ENCODE measurements around the gene VMP1. TPM values are rescaled to one million over a fixed set of nuclear protein-coding genes. Genes with fewer than 3 reads are reported as not detected.
"Not testable (repeated sequence)": the region's sequence is repeated elsewhere in the genome, so short reads cannot be mapped to it uniquely, and the experiment has no call there.

Gene VMP1
- total RNA-seq, 2 experiments from 2014 or later = 398 to 408 TPM

- ChIA-PET CTCF (interaction anchor here (0.8 to 1.9 kb wide), 3 partner anchors 8 to 16 kb away, joined by 3 to 6 read pairs (median 4); no protein-coding TSS in a partner anchor), POLR2A (interaction anchor here (1.0 to 29.7 kb wide), 6 partner anchors 10 to 142 kb away, joined by 3 to 2499 read pairs (median 4); partner anchors contain the start of genes PTRH2 and VMP1)
- Mint-ChIP-seq H3K4me3 (peak overlapping the region; percentile 24), H3K4me1 (peaks cover 74% of the 10 kb centered on the region), H3K27me3 (no peaks in the 10 kb centered on the region), H3K9me3 (no peaks in the 10 kb centered on the region), H3K36me3 (ENCODE audit: low read depth) (peaks cover 2% of the 10 kb centered on the region), H3K27ac (peak overlapping the region; percentile 65)
- peak; percentile 58 for DNase-seq
These were observed 141.3 kb downstream of the VMP1 start for GRCh38 chr17:59848778-59849177.

GRCh38 chr17:59850311-59850710, 142.9 kb downstream of the VMP1 start:
- H3K9me3 Mint-ChIP-seq; H3K27me3 Mint-ChIP-seq; DNase-seq; CTCF ChIA-PET; H3K27ac Mint-ChIP-seq; H3K36me3 Mint-ChIP-seq (ENCODE audit: low read depth); H3K4me3 Mint-ChIP-seq: not testable (repeated sequence)
- peaks cover 61% of the 10 kb centered on the region for H3K4me1 Mint-ChIP-seq
- POLR2A ChIA-PET = interaction anchor here (0.6 to 29.7 kb wide), 4 partner anchors 22 to 128 kb away, joined by 3 to 2499 read pairs (median 605); no protein-coding TSS in a partner anchor

DNA sequence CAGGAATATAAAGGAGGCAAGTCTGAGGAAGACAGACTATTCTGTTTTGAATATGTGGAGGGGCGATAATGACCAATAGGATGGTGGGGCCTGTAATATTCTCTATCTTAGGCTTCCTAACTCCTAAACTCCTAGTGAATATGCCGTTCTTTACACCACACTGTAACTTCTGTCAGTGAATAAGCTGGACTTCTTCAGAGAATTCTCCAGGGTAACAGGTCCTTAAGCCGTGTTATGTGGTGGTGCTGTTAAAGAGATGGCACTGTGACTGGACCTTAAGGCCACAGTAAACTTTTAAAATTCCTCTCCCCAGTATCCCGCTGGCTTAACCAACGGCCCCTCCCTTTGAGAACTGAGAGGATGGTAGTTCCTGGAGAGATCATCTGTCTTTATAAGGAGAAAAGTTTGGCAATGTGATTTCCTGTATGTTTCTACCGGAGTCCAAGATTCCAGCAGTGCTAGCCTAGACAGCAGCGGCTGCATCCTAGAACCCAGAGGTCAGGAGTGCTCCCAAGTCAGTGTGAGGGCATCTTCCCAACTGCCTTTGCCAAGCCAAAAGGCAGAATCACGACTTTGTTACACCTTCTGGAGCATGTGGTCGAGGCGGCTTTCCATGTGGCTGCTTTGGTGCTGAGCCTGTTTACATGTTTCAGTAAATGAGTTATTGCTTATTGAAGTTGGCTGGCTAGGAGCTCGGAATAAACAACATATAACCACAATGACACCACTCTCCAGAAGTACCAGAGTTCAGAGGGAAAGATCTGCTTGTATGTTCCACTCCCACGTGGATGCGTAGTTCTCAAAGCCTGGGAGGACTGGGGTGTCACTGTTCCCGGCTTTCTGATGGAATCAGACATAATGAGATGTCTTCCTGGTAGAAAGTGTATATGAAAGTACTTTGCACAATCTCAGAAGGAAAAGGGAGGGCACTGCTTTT, 144.3 kb downstream of the VMP1 start:
- Mint-ChIP-seq H3K4me3 (no peak overlapping the region), H3K27ac (no peak overlapping the region), H3K27me3 (no peaks in the 10 kb centered on the region), H3K9me3 (no peaks in the 10 kb centered on the region), H3K4me1 (peaks cover 51% of the 10 kb centered on the region), H3K36me3 (ENCODE audit: low read depth) (no peaks in the 10 kb centered on the region)
- no peak for DNase-seq
- CTCF ChIA-PET = no interaction called here
- POLR2A ChIA-PET = no interaction called here

DNA sequence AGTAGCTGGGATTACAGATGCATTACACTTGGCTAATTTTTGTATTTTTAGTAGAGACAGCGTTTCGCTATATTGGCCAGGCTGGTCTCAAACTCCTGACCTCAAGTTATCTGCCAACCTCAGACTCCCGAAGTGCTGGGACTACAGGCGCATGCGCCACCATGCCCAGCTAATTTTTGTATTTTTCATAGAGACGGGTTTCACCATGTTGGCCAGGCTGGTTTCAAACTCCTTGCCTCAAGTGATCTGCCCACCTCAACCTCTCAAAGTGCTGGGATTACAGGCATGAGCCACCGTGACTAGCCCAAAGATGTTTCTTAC, 145.4 kb downstream of the VMP1 start:
- not testable (repeated sequence) for H3K36me3 Mint-ChIP-seq (ENCODE audit: low read depth); H3K27me3 Mint-ChIP-seq; DNase-seq; H3K9me3 Mint-ChIP-seq; H3K4me3 Mint-ChIP-seq
- POLR2A ChIA-PET = interaction anchor here (1.2 to 1.5 kb wide), 5 partner anchors 20 to 539 kb away, joined by 3 to 8 read pairs (median 6); partner anchors contain the start of genes PTRH2, RPS6KB1, TUBD1 and VMP1
- Mint-ChIP-seq H3K27ac (peak overlapping the region; percentile 37), H3K4me1 (peaks cover 46% of the 10 kb centered on the region)
- CTCF ChIA-PET = interaction anchor here (0.5 to 1.2 kb wide), 4 partner anchors 70 to 915 kb away, joined by 3 to 4 read pairs (median 4); partner anchors contain the start of genes PTRH2 and VMP1

GRCh38 chr17:59853168-59853918, 145.9 kb downstream of the VMP1 start:
- peak; percentile 69 for DNase-seq

DNA sequence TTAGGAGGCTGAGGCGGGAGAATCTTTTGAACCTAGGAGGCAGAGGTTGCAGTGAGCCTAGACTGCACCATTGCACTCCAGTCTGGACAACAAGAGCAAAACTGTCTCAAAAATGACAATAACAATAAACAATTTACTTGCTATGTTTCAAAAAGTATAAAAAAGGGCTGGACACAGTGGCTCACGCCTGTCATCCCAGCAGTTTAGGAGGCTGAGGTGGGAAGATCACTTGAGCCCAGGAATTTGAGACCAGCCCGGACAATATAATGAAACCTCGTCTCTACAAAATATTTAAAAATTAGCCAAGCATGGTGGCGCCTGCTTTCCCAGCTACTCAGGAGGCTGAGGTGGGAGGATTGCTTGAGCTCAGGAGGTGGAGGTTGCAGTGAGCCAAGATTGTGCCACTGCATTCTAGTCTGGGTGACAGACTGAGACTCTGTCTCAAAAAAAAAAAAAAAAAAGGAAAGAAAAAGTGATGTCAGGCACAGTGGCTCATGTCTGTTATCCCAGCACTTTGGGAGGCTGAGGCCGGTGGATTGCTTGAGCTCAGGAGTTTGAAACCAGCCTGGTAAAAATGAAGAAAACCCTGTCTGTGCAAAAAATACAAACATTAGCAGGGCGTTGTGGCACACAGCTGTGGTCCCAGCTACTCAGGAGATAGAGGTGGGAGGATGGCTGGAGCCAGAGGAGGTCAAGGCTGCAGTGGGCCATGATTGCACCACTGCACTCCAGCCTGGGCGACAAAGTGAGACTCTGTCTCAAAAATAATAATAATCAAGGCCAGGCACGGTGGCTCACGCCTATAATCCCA, 146.7 kb downstream of the VMP1 start:
- ChIA-PET CTCF (interaction anchor here (0.6 to 1.2 kb wide), 8 partner anchors 11 to 428 kb away, joined by 3 to 9 read pairs (median 4); partner anchors contain the start of genes PTRH2 and VMP1), POLR2A (interaction anchor here (0.6 to 1.5 kb wide), 9 partner anchors 10 to 730 kb away, joined by 3 to 8 read pairs (median 4); partner anchors contain the start of genes CLTC, PTRH2, RPS6KB1 and TUBD1)
- not testable (repeated sequence) for H3K9me3 Mint-ChIP-seq; H3K27ac Mint-ChIP-seq; DNase-seq; H3K4me3 Mint-ChIP-seq; H3K27me3 Mint-ChIP-seq; H3K36me3 Mint-ChIP-seq (ENCODE audit: low read depth)
- H3K4me1 Mint-ChIP-seq = peaks cover 35% of the 10 kb centered on the region

More at GRCh38 chr17:59853168-59853918, 145.9 kb downstream of the VMP1 start:
- POLR2A ChIA-PET = interaction anchor here (0.6 to 1.5 kb wide), 8 partner anchors 10 to 729 kb away, joined by 3 to 8 read pairs (median 4); partner anchors contain the start of genes CLTC, PTRH2, RPS6KB1 and TUBD1
- H3K27ac Mint-ChIP-seq = peak overlapping the region; percentile 37
- CTCF ChIA-PET = interaction anchor here (0.5 to 1.2 kb wide), 9 partner anchors 10 to 914 kb away, joined by 3 to 9 read pairs (median 4); partner anchors contain the start of genes PTRH2 and VMP1
- no peaks in the 10 kb centered on the region for H3K27me3 Mint-ChIP-seq
- no peaks in the 10 kb centered on the region for H3K9me3 Mint-ChIP-seq
- peaks cover 42% of the 10 kb centered on the region for H3K4me1 Mint-ChIP-seq
- H3K4me3 Mint-ChIP-seq = no peak overlapping the region
- H3K36me3 Mint-ChIP-seq (ENCODE audit: low read depth) = peaks cover 3% of the 10 kb centered on the region

DNA sequence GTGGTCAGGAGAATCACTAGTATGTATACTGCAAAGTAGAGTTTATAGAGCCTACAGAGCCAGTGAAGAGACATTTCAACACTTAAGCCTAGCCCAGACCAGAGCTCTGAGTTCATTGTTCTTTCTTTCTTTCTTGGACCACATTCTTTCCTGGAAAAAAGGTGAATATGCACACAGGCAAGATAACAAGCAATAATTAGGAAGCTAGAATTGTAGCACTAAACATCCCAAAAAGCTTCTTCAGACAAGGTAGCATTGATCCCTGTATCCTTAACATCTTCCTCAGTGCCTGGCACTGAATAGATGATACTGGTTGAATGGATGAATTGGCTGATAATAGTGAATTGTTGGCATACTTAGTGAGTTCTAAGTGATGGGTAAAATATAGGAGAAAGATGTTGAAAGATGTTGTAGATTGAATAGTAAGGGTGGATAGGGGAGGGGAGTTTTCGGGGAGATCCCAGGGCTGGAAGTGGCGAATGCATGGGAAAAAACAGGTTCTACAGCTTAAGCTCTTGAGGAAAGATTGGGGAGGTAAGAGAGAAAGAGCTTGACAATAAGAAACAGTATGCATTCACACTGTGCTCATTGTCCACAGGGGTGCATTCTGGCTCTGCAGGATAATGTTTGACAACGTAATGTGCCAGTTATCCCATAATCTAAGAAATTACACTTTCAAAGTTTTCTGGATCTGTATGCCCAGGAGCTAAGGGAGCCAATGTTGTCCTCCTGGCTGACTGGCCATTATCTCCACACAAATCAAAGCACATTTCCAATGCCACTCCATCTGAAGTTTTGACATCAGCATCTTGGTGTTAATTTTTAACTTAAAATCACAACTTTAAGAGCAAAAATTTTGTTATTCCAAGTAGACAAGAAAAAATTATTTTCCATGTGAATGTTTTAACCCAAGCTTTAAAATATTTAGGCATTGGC, 149.7 kb downstream of the VMP1 start:
- ChIA-PET POLR2A (interaction anchor here (0.6 to 1.1 kb wide), 3 partner anchors 22 to 92 kb away, joined by 3 read pairs; no protein-coding TSS in a partner anchor), CTCF (interaction anchor here (0.7 to 2.9 kb wide), 4 partner anchors 9 to 108 kb away, joined by 3 to 17 read pairs (median 4); partner anchors contain the start of gene RNFT1)
- H3K4me3 Mint-ChIP-seq = no peak overlapping the region
- H3K36me3 Mint-ChIP-seq (ENCODE audit: low read depth) = peaks cover 11% of the 10 kb centered on the region
- H3K9me3 Mint-ChIP-seq = no peaks in the 10 kb centered on the region
- H3K27me3 Mint-ChIP-seq = no peaks in the 10 kb centered on the region
- no peak overlapping the region for H3K27ac Mint-ChIP-seq
- no peak for DNase-seq
- H3K4me1 Mint-ChIP-seq = peaks cover 28% of the 10 kb centered on the region

DNA sequence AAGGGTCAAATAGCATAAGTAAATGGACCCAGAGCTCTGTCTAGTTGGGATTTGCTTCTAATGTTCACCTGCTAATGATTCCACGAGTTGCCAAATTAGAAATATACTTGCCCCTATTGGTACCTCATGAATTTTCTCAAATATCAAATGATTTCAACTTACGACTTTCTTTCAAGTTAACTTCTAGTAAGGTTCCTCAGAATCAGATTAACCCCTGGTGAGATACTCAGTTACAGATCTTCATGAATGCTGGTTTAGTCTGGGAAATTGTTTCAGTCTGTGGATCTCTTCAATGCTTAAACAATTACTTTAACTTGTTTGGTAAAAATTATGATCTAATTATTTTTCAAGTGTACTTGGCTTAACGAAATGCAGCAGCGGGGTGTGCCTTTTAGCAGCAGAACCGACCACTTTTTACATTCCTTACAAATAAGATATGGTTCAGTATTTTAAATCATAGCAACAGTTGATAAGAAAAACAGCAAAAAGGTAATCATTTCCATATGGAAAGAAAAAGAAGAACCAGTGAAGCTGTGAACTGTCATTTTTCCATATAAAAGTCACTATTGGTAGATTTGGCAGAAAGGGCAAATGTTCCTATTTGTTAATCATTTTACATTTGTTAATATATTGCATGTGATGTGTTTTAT, 150.8 kb downstream of the VMP1 start:
- DNase-seq = no peak

DNA sequence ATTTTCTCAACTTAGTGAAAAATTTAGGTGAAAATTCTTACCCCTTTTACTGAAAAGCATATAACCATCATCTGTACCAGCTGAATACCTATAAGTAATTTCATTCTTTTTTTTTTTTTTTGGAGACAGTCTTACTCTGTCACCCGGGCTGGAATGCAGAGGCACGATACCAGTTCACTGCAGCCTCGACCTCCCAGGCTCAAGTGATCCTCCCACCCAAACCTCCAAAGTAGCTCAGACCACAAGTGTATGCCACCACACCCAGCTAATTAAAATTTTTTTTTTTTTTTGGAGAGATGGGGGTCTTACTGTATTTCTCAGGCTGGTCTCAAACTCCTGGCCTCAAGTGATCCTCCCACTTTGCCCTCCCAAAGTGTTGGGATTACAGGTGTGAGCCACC, 151.5 kb downstream of the VMP1 start:
- no peak for DNase-seq
- H3K4me3 Mint-ChIP-seq = no peak overlapping the region
- POLR2A ChIA-PET = interaction anchor here (0.6 to 1.5 kb wide), 8 partner anchors 10 to 34 kb away, joined by 3 to 5 read pairs (median 3); partner anchors contain the start of genes RPS6KB1 and TUBD1
- no peak overlapping the region for H3K27ac Mint-ChIP-seq
- peaks cover 13% of the 10 kb centered on the region for H3K4me1 Mint-ChIP-seq
- CTCF ChIA-PET = interaction anchor here (0.6 to 2.9 kb wide), 12 partner anchors 10 to 151 kb away, joined by 3 to 17 read pairs (median 4); partner anchors contain the start of genes PTRH2, RNFT1 and VMP1
- H3K36me3 Mint-ChIP-seq (ENCODE audit: low read depth) = peaks cover 19% of the 10 kb centered on the region
- H3K27me3 Mint-ChIP-seq = no peaks in the 10 kb centered on the region
- no peaks in the 10 kb centered on the region for H3K9me3 Mint-ChIP-seq

More for the DNA sequence above, 150.8 kb downstream of the VMP1 start:
- H3K4me3 Mint-ChIP-seq = no peak overlapping the region
- ChIA-PET CTCF (interaction anchor here (0.8 to 2.9 kb wide), 8 partner anchors 10 to 150 kb away, joined by 3 to 17 read pairs (median 4); partner anchors contain the start of genes PTRH2, RNFT1 and VMP1), POLR2A (interaction anchor here (1.0 kb wide), 1 partner anchor 32 kb away, joined by 3 read pairs; no protein-coding TSS in a partner anchor)
- no peak overlapping the region for H3K27ac Mint-ChIP-seq
- H3K27me3 Mint-ChIP-seq = no peaks in the 10 kb centered on the region
- no peaks in the 10 kb centered on the region for H3K9me3 Mint-ChIP-seq
- H3K4me1 Mint-ChIP-seq = peaks cover 16% of the 10 kb centered on the region
- peaks cover 16% of the 10 kb centered on the region for H3K36me3 Mint-ChIP-seq (ENCODE audit: low read depth)

DNA sequence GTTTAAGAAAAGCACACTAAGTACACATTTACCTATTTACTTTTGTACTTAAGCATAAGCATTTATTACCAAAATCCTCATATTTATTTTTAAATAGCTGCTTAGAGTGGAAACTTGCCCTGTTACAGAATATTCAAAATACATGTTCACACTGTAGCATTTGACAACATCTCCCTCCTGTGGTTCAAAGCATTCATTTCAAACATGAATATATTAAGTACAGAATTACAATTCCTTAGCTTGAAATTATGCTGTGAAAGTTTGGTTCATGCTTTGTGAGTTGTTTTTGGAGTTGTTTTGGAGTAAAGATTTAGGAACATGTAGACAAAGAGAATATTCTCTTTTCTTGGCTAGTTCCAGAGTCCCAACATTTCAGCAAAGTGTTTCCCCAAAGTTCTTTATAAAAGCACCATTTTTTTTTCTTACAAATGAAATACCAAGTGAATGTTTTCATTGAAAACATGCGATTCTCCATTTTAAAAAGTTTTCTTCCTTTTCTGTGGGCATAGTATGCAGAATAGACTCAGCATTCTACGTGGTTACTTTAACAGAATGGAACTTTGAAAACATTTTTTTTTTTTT, 152.1 kb downstream of the VMP1 start:
- no peak for DNase-seq
- no peak overlapping the region for H3K27ac Mint-ChIP-seq
- ChIA-PET POLR2A (interaction anchor here (0.6 to 1.5 kb wide), 9 partner anchors 10 to 114 kb away, joined by 3 to 5 read pairs (median 3); partner anchors contain the start of genes RNFT1, RPS6KB1 and TUBD1), CTCF (interaction anchor here (0.6 to 2.9 kb wide), 18 partner anchors 11 to 804 kb away, joined by 3 to 17 read pairs (median 3); partner anchors contain the start of genes PTRH2, RNFT1 and VMP1)
- H3K4me1 Mint-ChIP-seq = peaks cover 13% of the 10 kb centered on the region
- H3K9me3 Mint-ChIP-seq = no peaks in the 10 kb centered on the region
- no peaks in the 10 kb centered on the region for H3K27me3 Mint-ChIP-seq
- H3K36me3 Mint-ChIP-seq (ENCODE audit: low read depth) = peaks cover 22% of the 10 kb centered on the region
- no peak overlapping the region for H3K4me3 Mint-ChIP-seq
